ES-I3 (cell line): ENCODE results near the gene LAPTM5.

Experiments used
- H3K36me3 ChIP-seq: 2 replicates; pipeline ENCODE4 v1.6.1; 2013; ENCODE audit warnings: mild to moderate bottlenecking, low read length, control low read depth, moderate library complexity; ENCODE audit not compliant: insufficient read depth
- H3K4me1 ChIP-seq: 2 replicates; pipeline ENCODE4 v1.6.1; 2013; ENCODE audit warnings: mild to moderate bottlenecking, control low read depth, low read length; ENCODE audit not compliant: insufficient read depth
- H3K9ac ChIP-seq: 2 replicates; pipeline ENCODE4 v1.6.1; 2013; ENCODE audit warnings: low read depth, mild to moderate bottlenecking, low read length, moderate library complexity
- H3K9me3 ChIP-seq: 2 replicates; pipeline ENCODE4 v1.6.1; 2013; ENCODE audit warnings: mild to moderate bottlenecking, low read length, moderate library complexity; ENCODE audit not compliant: control insufficient read depth, insufficient read depth

The LAPTM5 gene

DNA sequence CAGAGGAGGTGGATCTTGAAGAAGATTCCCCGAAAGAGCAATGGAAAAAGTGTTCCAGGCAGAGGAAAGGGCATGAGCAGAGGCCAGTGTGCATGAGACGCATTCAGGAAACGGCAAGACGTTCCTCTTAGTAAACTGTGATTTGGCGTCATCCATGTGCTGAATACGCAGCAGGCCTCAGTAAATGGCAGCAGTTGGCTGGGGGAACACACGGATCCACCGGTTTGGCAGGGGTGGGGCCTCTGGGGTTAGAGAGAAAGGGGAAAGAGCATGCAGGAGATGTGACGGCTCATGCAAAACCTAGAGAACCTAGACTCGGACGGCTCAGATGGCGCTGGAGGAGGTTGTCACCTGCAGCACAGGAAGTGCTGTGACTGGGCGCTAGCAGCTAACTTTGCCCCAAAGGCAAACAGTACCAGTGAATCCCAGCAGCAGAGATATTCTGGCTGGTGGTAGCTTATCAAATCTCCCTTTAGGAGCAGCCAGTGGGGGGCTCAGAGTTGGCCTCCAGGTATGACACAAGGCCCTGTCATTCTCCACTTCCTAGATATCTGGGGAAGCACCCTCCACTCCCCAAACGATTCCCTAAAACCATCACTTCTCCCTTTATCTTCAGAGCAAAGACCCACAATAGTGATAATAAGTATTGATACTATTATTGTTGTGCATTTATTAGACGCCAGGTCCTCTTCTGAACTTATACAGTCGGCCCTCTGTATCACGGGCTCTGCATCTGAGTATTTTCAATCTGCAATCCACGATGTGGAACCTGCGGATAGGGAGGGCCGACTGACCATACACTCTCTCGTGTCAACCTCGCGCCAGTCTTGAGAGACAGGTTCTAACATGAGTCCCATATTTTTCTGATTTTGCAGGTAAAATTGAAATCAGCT lies 7.6 kb downstream of the LAPTM5 start:
- H3K9me3 ChIP-seq, result no peaks in the 10 kb centered on the region
- H3K9ac ChIP-seq, result no peak overlapping the region
- peaks cover 15% of the 10 kb centered on the region; the same call in 1 of the 2 replicates for H3K4me1 ChIP-seq
- no peaks in the 10 kb centered on the region for H3K36me3 ChIP-seq

- no peak overlapping the region for H3K9ac ChIP-seq
- no peaks in the 10 kb centered on the region for H3K9me3 ChIP-seq
- H3K4me1 ChIP-seq, result peaks cover 15% of the 10 kb centered on the region; the same call in 1 of the 2 replicates
- no peaks in the 10 kb centered on the region for H3K36me3 ChIP-seq
These were observed 8.7 kb downstream of the LAPTM5 start for GRCh38 chr1:30748699-30749401.

- Histone ChIP-seq H3K9me3 (no peaks in the 10 kb centered on the region), H3K36me3 (no peaks in the 10 kb centered on the region), H3K9ac (no peak overlapping the region), H3K4me1 (peaks cover 15% of the 10 kb centered on the region; the same call in 1 of the 2 replicates)
These were observed 9.4 kb downstream of the LAPTM5 start for GRCh38 chr1:30748098-30748698.

DNA sequence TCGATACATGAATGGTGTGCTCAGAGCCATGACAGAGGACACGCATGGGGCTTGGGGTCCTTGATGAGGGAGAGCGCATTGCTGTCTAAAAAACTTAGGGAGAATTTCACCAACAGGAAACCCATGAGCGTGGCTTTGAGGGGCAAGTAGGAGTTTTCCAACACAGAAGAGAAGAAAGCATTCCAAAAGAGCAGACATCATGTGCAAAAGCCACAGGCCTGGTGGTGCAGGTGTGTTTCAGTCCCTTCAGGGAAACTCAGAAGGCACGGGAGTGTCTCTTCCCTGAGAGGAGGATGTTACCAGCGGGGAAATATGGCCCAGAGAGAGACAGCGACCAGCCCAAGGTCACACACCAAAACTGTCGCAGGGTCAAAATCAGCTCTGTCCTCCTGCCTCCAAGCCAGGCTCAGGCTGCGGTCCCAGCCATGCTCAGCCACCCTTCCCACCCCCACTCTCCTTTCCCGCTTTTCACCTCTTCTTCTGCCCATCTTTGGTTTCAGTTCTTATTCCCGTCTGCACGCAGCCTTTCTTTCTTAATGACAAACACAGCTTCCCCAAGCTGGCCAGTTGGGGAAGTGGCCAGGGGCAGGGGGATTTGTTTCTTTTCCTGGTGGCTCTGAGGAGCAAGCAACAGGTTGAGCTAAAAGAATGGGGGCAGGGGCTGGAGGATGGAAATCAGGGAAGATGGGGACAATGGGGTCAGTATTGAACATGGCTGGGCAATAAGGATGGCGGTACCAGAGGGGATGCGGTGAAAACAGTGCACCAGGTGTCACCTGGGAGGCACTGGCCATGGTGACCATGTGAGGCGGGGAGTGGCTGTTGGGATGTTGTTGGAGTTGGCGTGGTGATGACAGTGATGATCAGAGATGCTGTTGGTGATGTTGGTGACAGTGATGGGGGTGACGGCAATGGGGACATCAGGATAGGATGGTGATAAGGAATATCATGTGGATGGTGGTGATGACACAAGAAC lies 10.3 kb downstream of the LAPTM5 start:
- peaks cover 15% of the 10 kb centered on the region; the same call in 1 of the 2 replicates for H3K4me1 ChIP-seq
- H3K9me3 ChIP-seq, result no peaks in the 10 kb centered on the region
- H3K36me3 ChIP-seq, result no peaks in the 10 kb centered on the region
- no peak overlapping the region for H3K9ac ChIP-seq

DNA sequence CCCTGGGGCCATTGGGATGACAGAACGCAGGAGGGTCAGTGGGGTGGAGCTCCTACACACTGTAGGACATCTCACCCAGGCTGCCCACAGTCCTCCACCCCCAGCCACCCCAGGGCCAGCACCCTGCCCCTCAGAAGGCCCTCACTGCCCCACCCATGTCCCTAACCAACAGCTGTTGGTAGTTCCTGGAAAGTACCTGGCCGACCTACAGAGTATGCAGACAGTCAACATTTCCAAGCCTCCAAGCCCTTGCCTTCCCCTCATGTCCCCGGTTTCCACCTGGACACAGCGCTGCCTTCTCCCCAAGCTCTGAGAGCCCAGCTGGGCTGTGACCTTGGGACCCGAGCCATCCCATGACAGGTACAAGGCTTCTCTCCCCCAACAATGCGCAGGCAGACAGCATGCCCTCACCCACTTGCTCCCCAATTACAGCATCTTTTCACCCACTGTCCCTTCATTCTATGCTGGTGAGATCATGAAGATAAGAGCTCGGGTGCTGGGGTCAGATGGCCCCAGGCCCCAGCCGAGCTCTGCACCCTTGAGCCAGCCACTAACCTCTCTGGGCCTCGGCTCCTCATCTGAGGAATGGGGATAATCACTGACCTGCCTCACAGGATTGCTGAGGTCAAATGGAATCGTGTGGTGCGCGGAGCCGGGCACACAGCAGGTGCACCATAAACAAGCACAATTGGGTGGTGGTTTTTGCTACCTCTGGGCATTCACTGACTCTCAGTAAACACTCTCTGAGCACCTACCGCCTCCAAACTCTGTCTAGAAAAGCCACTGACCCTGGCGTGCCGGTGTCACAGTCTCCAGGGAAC lies 11.2 kb downstream of the LAPTM5 start:
- Histone ChIP-seq H3K36me3 (no peaks in the 10 kb centered on the region), H3K4me1 (peaks cover 20% of the 10 kb centered on the region; the same call in 1 of the 2 replicates), H3K9ac (no peak overlapping the region)

GRCh38 chr1:30745834-30746208 lies 11.8 kb downstream of the LAPTM5 start:
- H3K9me3 ChIP-seq, result no peaks in the 10 kb centered on the region
- H3K4me1 ChIP-seq, result peaks cover 26% of the 10 kb centered on the region; the same call in 1 of the 2 replicates
- no peak overlapping the region for H3K9ac ChIP-seq
- no peaks in the 10 kb centered on the region for H3K36me3 ChIP-seq

More for the DNA sequence above, 11.2 kb downstream of the LAPTM5 start:
- no peaks in the 10 kb centered on the region for H3K9me3 ChIP-seq

GRCh38 chr1:30745156-30745833 lies 12.3 kb downstream of the LAPTM5 start:
- Histone ChIP-seq H3K9ac (no peak overlapping the region), H3K36me3 (no peaks in the 10 kb centered on the region), H3K4me1 (peaks cover 31% of the 10 kb centered on the region; the same call in 1 of the 2 replicates), H3K9me3 (no peaks in the 10 kb centered on the region)

- Histone ChIP-seq H3K4me1 (peaks cover 31% of the 10 kb centered on the region; the same call in 1 of the 2 replicates), H3K36me3 (no peaks in the 10 kb centered on the region), H3K9ac (no peak overlapping the region), H3K9me3 (no peaks in the 10 kb centered on the region)
These were observed 13.4 kb downstream of the LAPTM5 start for GRCh38 chr1:30744060-30744756.

- Histone ChIP-seq H3K9me3 (no peaks in the 10 kb centered on the region), H3K36me3 (no peaks in the 10 kb centered on the region), H3K4me1 (peaks cover 31% of the 10 kb centered on the region; the same call in 1 of the 2 replicates), H3K9ac (no peak overlapping the region)
These were observed 14.0 kb downstream of the LAPTM5 start for GRCh38 chr1:30743584-30744059.

DNA sequence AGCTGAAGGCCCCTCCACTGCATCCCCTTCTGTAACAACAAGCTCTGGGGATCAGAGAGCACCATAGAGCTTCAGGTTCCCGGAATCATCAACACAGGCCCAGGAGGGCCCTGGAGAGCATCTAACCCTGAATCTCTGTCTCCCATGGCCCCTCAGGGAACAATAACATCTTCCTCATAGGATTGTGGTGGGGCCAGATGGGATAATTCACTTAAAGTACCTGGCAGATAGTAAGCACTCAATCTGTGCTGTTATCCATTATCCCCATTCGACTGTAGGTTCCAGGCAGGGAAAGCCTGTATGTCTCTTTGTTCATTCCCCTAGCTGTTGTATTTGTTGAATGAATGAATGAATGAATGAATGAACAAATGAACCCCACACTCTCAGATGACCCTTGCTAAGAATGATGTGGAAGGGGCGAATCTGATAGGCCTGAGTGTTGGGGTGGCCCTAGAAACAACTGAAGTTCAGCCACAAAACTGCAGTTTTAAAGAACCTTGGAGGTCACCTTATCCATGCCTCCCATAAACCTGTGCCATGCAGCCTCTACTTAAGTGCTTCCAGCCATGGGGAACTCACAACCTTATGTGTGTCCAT lies 14.5 kb downstream of the LAPTM5 start:
- no peak overlapping the region for H3K9ac ChIP-seq

GRCh38 chr1:30742300-30742962 lies 15.1 kb downstream of the LAPTM5 start:
- no peak overlapping the region for H3K9ac ChIP-seq
- no peaks in the 10 kb centered on the region for H3K9me3 ChIP-seq
- no peaks in the 10 kb centered on the region for H3K36me3 ChIP-seq
- peaks cover 21% of the 10 kb centered on the region; the same call in 1 of the 2 replicates for H3K4me1 ChIP-seq

More for the DNA sequence above, 14.5 kb downstream of the LAPTM5 start:
- H3K4me1 ChIP-seq, result peaks cover 27% of the 10 kb centered on the region; the same call in 1 of the 2 replicates
- no peaks in the 10 kb centered on the region for H3K9me3 ChIP-seq
- H3K36me3 ChIP-seq, result no peaks in the 10 kb centered on the region
